ENCODE data around the gene LRRC4B.
A peak's percentile ranks its signal among the peaks of the same experiment; 100 is the strongest.

The LRRC4B gene

DNA sequence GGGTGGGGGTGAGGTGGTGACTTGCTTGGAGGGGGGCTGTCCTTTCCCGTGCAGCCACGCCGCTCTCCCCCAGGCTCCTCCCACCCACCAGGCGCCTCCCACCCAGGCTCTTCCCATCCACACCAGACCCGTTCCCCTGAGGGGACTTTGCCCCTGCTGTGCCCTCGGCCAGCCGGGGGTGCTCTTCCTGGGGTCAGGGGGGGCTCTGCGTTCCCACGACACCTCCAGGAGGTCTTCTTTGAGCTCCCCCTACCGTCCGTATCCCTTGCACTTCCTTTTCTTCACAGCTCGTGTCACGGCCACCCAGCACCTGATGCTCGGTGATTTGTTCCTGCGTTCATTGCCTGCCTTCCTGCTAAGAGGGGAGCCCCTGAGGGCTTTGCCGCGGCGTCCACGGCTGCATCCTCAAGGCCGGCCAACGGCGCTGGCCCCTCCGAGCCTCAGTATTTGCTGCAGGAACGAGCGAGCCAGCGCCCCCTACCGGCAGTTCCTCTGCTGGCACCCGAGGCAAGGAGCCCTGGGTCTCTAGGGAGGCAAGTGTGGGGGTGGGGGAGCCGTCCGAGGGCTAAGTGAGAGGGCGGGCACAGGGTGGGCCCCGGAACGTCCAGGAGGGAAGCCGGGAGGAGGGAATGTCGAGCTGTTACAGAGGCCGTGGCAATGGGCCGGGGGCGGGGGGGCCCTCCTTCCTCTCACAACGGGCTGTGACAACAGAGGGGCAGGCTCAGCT, 11.8 kb downstream of the LRRC4B start:
- WGBS (ENCODE audit: insufficient coverage): 0% methylated on average over 30 of the region's 39 CpGs
- Histone ChIP-seq H3K9me3 (ENCODE audit: control extremely low read depth in 1 of 5, control insufficient read depth in 4 of 5, insufficient read depth in 2 of 5, low read depth in 1 of 5, low read length in 4 of 5) (no peaks in the 10 kb centered on the region), H3K27ac (ENCODE audit: insufficient read depth in 1 of 2, low read depth in 1 of 2, low read length in 2 of 2, poor library complexity in 1 of 2, severe bottlenecking in 2 of 2) (no peak overlapping the region), H3K4me3 (ENCODE audit: control insufficient read depth in 1 of 7, extremely low read depth in 1 of 7, insufficient read depth in 4 of 7, low read depth in 2 of 7, low read length in 6 of 7) (peak overlapping the region in 6 of 7 experiments; percentile 37 to 81 (median 63)), H3K27me3 (replicated peaks in 2 of 5; ENCODE audit: control insufficient read depth in 4 of 5, insufficient read depth in 5 of 5, low read length in 4 of 5) (peaks cover 0 to 72% (median 22%) of the 10 kb centered on the region in 5 experiments), H3K36me3 (ENCODE audit: control insufficient read depth in 4 of 4, insufficient read depth in 4 of 4, low read length in 3 of 4) (no peaks in the 10 kb centered on the region), H3K4me1 (ENCODE audit: control extremely low read depth in 1 of 4, control insufficient read depth in 4 of 4, insufficient read depth in 4 of 4, low read length in 3 of 4) (peaks cover 0 to 14% (median 9%) of the 10 kb centered on the region in 4 experiments)
- POLR2A ChIA-PET: no interaction called here
- DNase-seq: peak; percentile 70 to 85 (median 83)
- CTCF ChIA-PET: interaction anchor here (0.6 to 4.2 kb wide), 16 partner anchors 9 to 221 kb away, joined by 3 to 33 read pairs (median 4); no protein-coding TSS in a partner anchor

DNA sequence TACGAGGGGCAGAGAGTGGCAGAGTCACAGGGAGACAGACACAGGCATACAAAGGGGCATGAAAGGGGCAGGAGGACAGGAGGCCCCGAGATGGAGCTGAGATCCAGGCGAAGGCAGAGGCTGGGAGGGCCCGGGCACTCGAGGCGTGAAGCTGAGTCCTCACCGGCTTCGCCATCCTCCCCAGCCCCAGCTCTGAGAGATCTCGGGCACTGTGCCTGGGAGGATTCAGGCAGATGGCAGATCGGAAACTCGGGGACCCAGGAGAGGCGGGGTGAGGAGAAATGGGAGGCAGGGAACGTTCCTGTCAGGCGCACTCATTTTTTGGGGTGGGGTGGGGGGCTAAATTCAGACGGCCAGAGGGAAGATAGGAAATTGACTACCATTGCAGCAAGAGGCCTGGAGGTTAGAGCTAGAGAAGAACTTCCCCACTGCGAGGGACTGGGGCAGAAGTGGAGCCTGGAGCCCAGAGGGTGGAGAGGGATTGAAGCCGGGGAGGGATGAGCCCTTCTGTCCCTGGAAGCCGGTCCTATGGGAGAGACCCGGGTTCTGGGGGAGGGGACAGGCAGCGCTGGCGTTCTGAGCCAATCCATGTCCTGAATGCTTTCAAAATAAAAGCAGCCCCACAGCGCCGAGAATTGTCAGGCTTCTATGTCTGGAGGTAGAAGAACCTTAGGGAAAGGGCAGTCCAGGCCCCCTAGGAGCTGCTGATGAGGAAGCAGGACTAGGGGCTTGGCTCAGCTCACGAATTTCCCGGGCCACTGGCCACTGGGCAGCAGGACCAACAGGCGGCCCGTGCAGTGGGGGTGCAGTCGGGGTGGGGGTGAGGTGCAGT, 12.6 kb downstream of the LRRC4B start:
- Histone ChIP-seq H3K4me3 (ENCODE audit: control insufficient read depth in 1 of 7, extremely low read depth in 1 of 7, insufficient read depth in 4 of 7, low read depth in 2 of 7, low read length in 6 of 7) (peak overlapping the region in 4 of 7 experiments; percentile 59 to 81 (median 70)), H3K27ac (ENCODE audit: insufficient read depth in 1 of 2, low read depth in 1 of 2, low read length in 2 of 2, poor library complexity in 1 of 2, severe bottlenecking in 2 of 2) (no peak overlapping the region), H3K9me3 (ENCODE audit: control extremely low read depth in 1 of 5, control insufficient read depth in 4 of 5, insufficient read depth in 2 of 5, low read depth in 1 of 5, low read length in 4 of 5) (no peaks in the 10 kb centered on the region), H3K27me3 (replicated peaks in 2 of 5; ENCODE audit: control insufficient read depth in 4 of 5, insufficient read depth in 5 of 5, low read length in 4 of 5) (peaks cover 0 to 76% (median 22%) of the 10 kb centered on the region in 5 experiments), H3K4me1 (ENCODE audit: control extremely low read depth in 1 of 4, control insufficient read depth in 4 of 4, insufficient read depth in 4 of 4, low read length in 3 of 4) (peaks cover 0 to 14% (median 9%) of the 10 kb centered on the region in 4 experiments), H3K36me3 (ENCODE audit: control insufficient read depth in 4 of 4, insufficient read depth in 4 of 4, low read length in 3 of 4) (no peaks in the 10 kb centered on the region)
- POLR2A ChIA-PET: no interaction called here
- CTCF ChIA-PET: interaction anchor here (0.6 to 4.2 kb wide), 14 partner anchors 8 to 222 kb away, joined by 3 to 33 read pairs (median 4); no protein-coding TSS in a partner anchor
- peak in 1 of 3 donors; percentile 21 for DNase-seq
- WGBS (ENCODE audit: insufficient coverage): 35% methylated on average over 25 of the region's 28 CpGs

DNA sequence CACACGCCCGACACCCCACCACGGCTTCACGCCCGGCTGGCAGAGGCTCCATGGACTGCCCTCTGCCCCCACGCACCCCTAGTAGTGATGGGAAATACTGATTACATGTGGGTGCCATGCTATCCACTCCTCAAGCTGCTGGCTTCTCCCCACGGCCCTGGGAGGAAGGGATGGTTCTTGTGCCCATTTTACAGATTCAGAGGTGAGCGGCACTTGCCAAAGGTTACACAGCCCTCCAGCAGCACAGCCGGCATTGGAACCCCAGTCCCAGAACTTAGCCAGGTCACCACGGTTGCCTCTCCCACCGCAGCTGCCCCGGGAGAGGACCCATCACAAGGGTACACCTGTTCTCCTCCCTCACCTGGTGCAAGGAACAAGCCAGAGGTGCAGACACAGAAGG, 13.2 kb downstream of the LRRC4B start:
- H3K27ac ChIP-seq (ENCODE audit: insufficient read depth in 1 of 2, low read depth in 1 of 2, low read length in 2 of 2, poor library complexity in 1 of 2, severe bottlenecking in 2 of 2): no peak overlapping the region
- no peak overlapping the region for H3K4me3 ChIP-seq (ENCODE audit: control insufficient read depth in 1 of 7, extremely low read depth in 1 of 7, insufficient read depth in 4 of 7, low read depth in 2 of 7, low read length in 6 of 7)
- 80% methylated on average over 6 of the region's 12 CpGs for WGBS (ENCODE audit: insufficient coverage)
- CTCF ChIA-PET: interaction anchor here (1.8 to 4.2 kb wide), 2 partner anchors 17 to 19 kb away, joined by 10 to 33 read pairs; no protein-coding TSS in a partner anchor
- no peaks in the 10 kb centered on the region for H3K36me3 ChIP-seq (ENCODE audit: control insufficient read depth in 4 of 4, insufficient read depth in 4 of 4, low read length in 3 of 4)
- peaks cover 0 to 77% (median 26%) of the 10 kb centered on the region in 5 experiments for H3K27me3 ChIP-seq (replicated peaks in 2 of 5; ENCODE audit: control insufficient read depth in 4 of 5, insufficient read depth in 5 of 5, low read length in 4 of 5)
- peaks cover 0 to 14% (median 9%) of the 10 kb centered on the region in 4 experiments for H3K4me1 ChIP-seq (ENCODE audit: control extremely low read depth in 1 of 4, control insufficient read depth in 4 of 4, insufficient read depth in 4 of 4, low read length in 3 of 4)
- no peaks in the 10 kb centered on the region for H3K9me3 ChIP-seq (ENCODE audit: control extremely low read depth in 1 of 5, control insufficient read depth in 4 of 5, insufficient read depth in 2 of 5, low read depth in 1 of 5, low read length in 4 of 5)
- no peak for DNase-seq
- POLR2A ChIA-PET: no interaction called here

DNA sequence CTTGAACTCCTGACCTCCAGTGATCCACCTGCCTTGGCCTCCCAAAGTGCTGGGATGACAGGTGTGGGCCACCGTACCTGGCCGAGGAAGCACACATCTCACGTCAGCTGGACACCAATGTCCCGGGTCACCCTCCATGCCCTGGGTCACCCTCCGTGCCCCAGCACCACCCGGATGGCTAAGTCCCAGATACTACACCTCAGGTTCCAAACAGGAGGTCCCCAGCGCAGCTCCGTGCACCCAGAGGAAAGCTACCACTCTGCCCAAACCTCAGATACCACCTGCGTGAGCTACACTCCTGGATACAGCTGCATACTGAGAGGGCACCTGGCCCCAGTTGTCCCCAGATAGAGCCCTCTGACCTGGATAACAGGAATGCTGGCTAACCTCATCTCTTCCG, 14.0 kb downstream of the LRRC4B start:
- Histone ChIP-seq H3K27ac (ENCODE audit: insufficient read depth in 1 of 2, low read depth in 1 of 2, low read length in 2 of 2, poor library complexity in 1 of 2, severe bottlenecking in 2 of 2) (no peak overlapping the region), H3K27me3 (replicated peaks in 2 of 5; ENCODE audit: control insufficient read depth in 4 of 5, insufficient read depth in 5 of 5, low read length in 4 of 5) (peaks cover 0 to 81% (median 29%) of the 10 kb centered on the region in 5 experiments), H3K36me3 (ENCODE audit: control insufficient read depth in 4 of 4, insufficient read depth in 4 of 4, low read length in 3 of 4) (no peaks in the 10 kb centered on the region), H3K4me3 (ENCODE audit: control insufficient read depth in 1 of 7, extremely low read depth in 1 of 7, insufficient read depth in 4 of 7, low read depth in 2 of 7, low read length in 6 of 7) (no peak overlapping the region), H3K9me3 (ENCODE audit: control extremely low read depth in 1 of 5, control insufficient read depth in 4 of 5, insufficient read depth in 2 of 5, low read depth in 1 of 5, low read length in 4 of 5) (no peaks in the 10 kb centered on the region), H3K4me1 (ENCODE audit: control extremely low read depth in 1 of 4, control insufficient read depth in 4 of 4, insufficient read depth in 4 of 4, low read length in 3 of 4) (peaks cover 0 to 14% (median 9%) of the 10 kb centered on the region in 4 experiments)
- POLR2A ChIA-PET: no interaction called here
- no peak for DNase-seq
- WGBS (ENCODE audit: insufficient coverage): 93% methylated on average over 7 of the region's 10 CpGs
- CTCF ChIA-PET: interaction anchor here (1.5 kb wide), 1 partner anchor 17 kb away, joined by 7 read pairs; no protein-coding TSS in a partner anchor

DNA sequence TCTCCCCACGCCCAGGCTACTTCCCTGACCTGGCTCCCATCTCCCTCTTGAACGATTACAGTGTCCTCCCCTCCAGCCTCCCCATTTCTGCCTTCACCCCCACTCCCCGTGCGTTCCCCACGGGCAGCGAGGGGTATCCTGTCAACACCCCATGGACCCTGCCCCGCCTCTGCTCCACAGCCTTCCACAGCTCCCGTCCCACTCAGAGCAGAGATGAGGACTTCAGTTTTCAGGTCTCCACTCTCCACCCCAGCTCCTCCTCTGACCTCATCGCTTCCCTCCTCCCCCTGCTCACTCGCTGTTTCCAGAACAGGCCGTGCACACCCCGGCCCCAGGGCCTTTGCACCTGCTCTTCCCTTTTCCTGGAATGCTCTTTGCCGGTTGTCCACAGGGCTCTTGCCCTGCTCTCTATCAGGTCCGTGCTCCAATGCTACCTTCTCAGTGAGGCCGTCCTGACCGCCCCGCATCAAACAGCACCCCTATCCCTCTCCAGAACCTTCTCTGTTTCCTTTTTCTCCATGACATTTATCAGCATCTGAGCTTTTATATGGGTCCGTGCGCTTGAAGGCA, 15.0 kb downstream of the LRRC4B start:
- ChIA-PET POLR2A (no interaction called here), CTCF (interaction anchor here (0.6 to 1.5 kb wide), 2 partner anchors 16 to 23 kb away, joined by 4 to 7 read pairs; no protein-coding TSS in a partner anchor)
- Histone ChIP-seq H3K27me3 (replicated peaks in 2 of 5; ENCODE audit: control insufficient read depth in 4 of 5, insufficient read depth in 5 of 5, low read length in 4 of 5) (peaks cover 0 to 79% (median 29%) of the 10 kb centered on the region in 5 experiments), H3K27ac (ENCODE audit: insufficient read depth in 1 of 2, low read depth in 1 of 2, low read length in 2 of 2, poor library complexity in 1 of 2, severe bottlenecking in 2 of 2) (no peak overlapping the region), H3K36me3 (ENCODE audit: control insufficient read depth in 4 of 4, insufficient read depth in 4 of 4, low read length in 3 of 4) (no peaks in the 10 kb centered on the region), H3K9me3 (ENCODE audit: control extremely low read depth in 1 of 5, control insufficient read depth in 4 of 5, insufficient read depth in 2 of 5, low read depth in 1 of 5, low read length in 4 of 5) (no peaks in the 10 kb centered on the region), H3K4me3 (ENCODE audit: control insufficient read depth in 1 of 7, extremely low read depth in 1 of 7, insufficient read depth in 4 of 7, low read depth in 2 of 7, low read length in 6 of 7) (no peak overlapping the region), H3K4me1 (ENCODE audit: control extremely low read depth in 1 of 4, control insufficient read depth in 4 of 4, insufficient read depth in 4 of 4, low read length in 3 of 4) (peaks cover 0 to 14% (median 9%) of the 10 kb centered on the region in 4 experiments)
- DNase-seq: no peak
- 82% methylated on average over 16 of the region's 19 CpGs for WGBS (ENCODE audit: insufficient coverage)

DNA sequence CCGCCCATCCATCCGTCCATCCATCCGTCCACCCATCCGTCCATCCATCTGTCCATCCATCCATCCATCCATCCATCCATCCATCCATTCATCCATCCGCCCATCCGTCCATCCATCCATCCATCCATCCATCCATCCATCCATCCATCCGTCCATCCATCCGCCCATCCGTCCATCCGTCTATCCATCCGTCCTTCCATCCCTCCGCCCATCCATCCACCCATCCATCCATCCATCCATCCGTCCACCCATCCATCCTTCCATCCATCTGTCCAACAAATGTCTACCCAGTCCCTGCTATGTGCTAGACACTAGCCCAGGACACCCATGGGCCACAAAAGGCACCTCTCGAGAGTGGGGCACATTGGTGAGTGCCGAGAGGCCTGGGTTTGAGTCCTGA, 15.7 kb downstream of the LRRC4B start:
- DNase-seq: no peak
- Histone ChIP-seq H3K27ac (ENCODE audit: insufficient read depth in 1 of 2, low read depth in 1 of 2, low read length in 2 of 2, poor library complexity in 1 of 2, severe bottlenecking in 2 of 2) (no peak overlapping the region), H3K36me3 (ENCODE audit: control insufficient read depth in 4 of 4, insufficient read depth in 4 of 4, low read length in 3 of 4) (no peaks in the 10 kb centered on the region), H3K27me3 (replicated peaks in 2 of 5; ENCODE audit: control insufficient read depth in 4 of 5, insufficient read depth in 5 of 5, low read length in 4 of 5) (peaks cover 0 to 79% (median 29%) of the 10 kb centered on the region in 5 experiments), H3K4me3 (ENCODE audit: control insufficient read depth in 1 of 7, extremely low read depth in 1 of 7, insufficient read depth in 4 of 7, low read depth in 2 of 7, low read length in 6 of 7) (no peak overlapping the region), H3K9me3 (ENCODE audit: control extremely low read depth in 1 of 5, control insufficient read depth in 4 of 5, insufficient read depth in 2 of 5, low read depth in 1 of 5, low read length in 4 of 5) (no peaks in the 10 kb centered on the region), H3K4me1 (ENCODE audit: control extremely low read depth in 1 of 4, control insufficient read depth in 4 of 4, insufficient read depth in 4 of 4, low read length in 3 of 4) (peaks cover 0 to 14% (median 9%) of the 10 kb centered on the region in 4 experiments)
- 70% methylated on average over 5 of the region's 15 CpGs for WGBS (ENCODE audit: insufficient coverage)
- ChIA-PET CTCF (interaction anchor here (0.6 kb wide), 1 partner anchor 22 kb away, joined by 4 read pairs; no protein-coding TSS in a partner anchor), POLR2A (no interaction called here)

Data from common myeloid progenitor, CD34-positive (primary cell).